Measurements from ENCODE around the gene OR6N2.

OR6N2 gene

DNA sequence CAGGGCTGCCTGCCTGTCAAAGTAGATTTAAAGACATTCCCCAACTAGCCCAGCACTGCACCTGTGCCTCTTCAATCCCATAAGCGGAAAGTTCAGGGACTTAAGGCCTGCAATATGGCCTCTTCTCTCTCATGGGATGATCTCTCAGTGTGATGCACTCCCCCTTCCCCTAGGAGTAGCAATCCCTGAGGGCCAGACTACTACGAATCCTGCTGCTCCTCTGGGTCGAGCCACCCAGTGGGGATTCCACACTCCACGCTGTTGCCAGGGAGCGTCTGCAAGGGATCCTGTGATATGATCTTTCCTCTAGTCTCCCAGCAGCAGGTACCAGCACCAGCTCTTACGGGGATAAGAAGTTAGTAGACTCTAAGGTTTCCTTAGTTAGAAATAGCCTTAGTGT, 13.2 kb upstream of the OR6N2 start:
- TF ChIP-seq, protein P1, sequence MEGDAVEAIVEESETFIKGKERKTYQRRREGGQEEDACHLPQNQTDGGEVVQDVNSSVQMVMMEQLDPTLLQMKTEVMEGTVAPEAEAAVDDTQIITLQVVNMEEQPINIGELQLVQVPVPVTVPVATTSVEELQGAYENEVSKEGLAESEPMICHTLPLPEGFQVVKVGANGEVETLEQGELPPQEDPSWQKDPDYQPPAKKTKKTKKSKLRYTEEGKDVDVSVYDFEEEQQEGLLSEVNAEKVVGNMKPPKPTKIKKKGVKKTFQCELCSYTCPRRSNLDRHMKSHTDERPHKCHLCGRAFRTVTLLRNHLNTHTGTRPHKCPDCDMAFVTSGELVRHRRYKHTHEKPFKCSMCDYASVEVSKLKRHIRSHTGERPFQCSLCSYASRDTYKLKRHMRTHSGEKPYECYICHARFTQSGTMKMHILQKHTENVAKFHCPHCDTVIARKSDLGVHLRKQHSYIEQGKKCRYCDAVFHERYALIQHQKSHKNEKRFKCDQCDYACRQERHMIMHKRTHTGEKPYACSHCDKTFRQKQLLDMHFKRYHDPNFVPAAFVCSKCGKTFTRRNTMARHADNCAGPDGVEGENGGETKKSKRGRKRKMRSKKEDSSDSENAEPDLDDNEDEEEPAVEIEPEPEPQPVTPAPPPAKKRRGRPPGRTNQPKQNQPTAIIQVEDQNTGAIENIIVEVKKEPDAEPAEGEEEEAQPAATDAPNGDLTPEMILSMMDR (IDR thresholded peaks at IDR 0.05; ENCODE audit: low read depth, low read length, missing control alignments), result no peak
- no peak overlapping the region for H3K4me3 ChIP-seq (ENCODE audit: low read depth, low read length)
- no peak for DNase-seq (ENCODE audit: low read depth)
- in situ Hi-C loops (cut with HindIII; ENCODE audit: low sequenced_read_pairs), result no loop called here

DNA sequence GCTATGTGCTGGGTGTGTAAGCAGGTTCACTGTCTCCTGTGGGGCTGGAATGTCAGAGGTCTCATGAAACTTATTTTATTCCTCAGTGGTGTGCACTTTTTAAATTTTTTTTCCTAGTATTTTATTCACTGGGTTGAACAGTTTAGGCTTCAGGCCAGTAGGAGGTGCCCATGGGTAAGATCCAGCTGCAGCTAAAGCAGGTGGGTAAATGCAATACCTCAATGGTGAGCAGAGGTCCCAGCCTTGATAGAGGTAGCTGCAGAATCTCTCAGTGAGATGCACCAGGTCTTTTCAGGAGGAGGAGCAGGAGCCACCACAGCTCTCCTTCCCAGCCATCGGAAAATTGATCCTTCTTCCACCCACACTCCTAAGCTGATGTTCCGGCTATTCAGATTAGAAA, 12.6 kb upstream of the OR6N2 start:
- DNase-seq (ENCODE audit: low read depth), result no peak
- TF ChIP-seq, protein P1 (IDR thresholded peaks at IDR 0.05; ENCODE audit: low read depth, low read length, missing control alignments), result no peak

GRCh38 chr1:158771950-158772866, 8.8 kb downstream of the OR6N2 start, which contains the start of gene OR6N1:
TSS of gene OR6N1 (minus strand) at chr1:158772195. CDS start at chr1:158766682, 5,513 bp downstream.
- TF ChIP-seq, protein P1 (IDR thresholded peaks at IDR 0.05; ENCODE audit: low read depth, low read length, missing control alignments), result no peak
- in situ Hi-C loops (cut with HindIII; ENCODE audit: low sequenced_read_pairs), result no loop called here
- no peak within 1 kb of the TSS for H3K4me3 ChIP-seq (ENCODE audit: low read depth, low read length)
- no peak for DNase-seq (ENCODE audit: low read depth)

More for the DNA sequence above, 12.6 kb upstream of the OR6N2 start:
- no peak overlapping the region for H3K4me3 ChIP-seq (ENCODE audit: low read depth, low read length)
- in situ Hi-C loops (cut with HindIII; ENCODE audit: low sequenced_read_pairs), result no loop called here

- in situ Hi-C loops (cut with HindIII; ENCODE audit: low sequenced_read_pairs), result no loop called here
- TF ChIP-seq, protein P1 (IDR thresholded peaks at IDR 0.05; ENCODE audit: low read depth, low read length, missing control alignments), result no peak
Observed at GRCh38 chr1:158754420-158754819, 26.6 kb downstream of the OR6N2 start, which contains the start of gene OR6K6. TSS of gene OR6K6 (plus strand) at chr1:158754720. CDS start at chr1:158754888, 168 bp downstream.

DNA sequence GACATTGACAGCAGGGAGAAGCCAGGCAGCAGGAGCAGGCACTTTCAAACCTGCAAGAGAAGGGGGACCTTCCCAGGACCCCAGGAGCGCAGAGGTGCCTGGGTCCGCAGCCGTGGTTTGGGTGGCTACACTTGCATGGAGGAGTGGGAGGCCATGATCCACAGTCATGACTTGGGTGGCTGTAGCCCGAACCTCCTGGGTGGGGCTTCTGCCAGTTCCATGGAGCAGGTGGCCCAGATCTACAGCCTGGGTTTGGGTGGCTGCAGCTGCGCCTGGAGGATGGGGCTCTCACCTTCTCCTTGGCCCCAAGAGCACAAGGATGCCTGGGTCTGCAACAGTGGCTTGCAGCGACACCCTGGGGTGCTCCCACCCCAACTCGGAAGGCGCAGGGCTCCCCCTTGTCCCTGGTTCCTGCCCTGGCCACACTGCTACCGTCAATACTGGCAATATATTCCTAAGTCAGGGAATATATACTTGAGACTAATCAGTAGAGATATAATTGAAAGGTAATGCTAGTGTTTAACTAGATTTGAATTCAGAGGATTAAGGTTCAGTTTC, 28.8 kb downstream of the OR6N2 start:
- no peak overlapping the region for H3K4me3 ChIP-seq (ENCODE audit: low read depth, low read length)
- TF ChIP-seq, protein P1 (IDR thresholded peaks at IDR 0.05; ENCODE audit: low read depth, low read length, missing control alignments), result no peak
- in situ Hi-C loops (cut with HindIII; ENCODE audit: low sequenced_read_pairs), result no loop called here
- no peak for DNase-seq (ENCODE audit: low read depth)

More at GRCh38 chr1:158754420-158754819, 26.6 kb downstream of the OR6N2 start, which contains the start of gene OR6K6:
- DNase-seq (ENCODE audit: low read depth), result no peak
- no peak within 1 kb of the TSS for H3K4me3 ChIP-seq (ENCODE audit: low read depth, low read length)

GRCh38 chr1:158735848-158736247, 45.2 kb downstream of the OR6N2 start:
- TF ChIP-seq, protein P1 (IDR thresholded peaks at IDR 0.05; ENCODE audit: low read depth, low read length, missing control alignments), result no peak
- in situ Hi-C loops (cut with HindIII; ENCODE audit: low sequenced_read_pairs), result no loop called here
- H3K4me3 ChIP-seq (ENCODE audit: low read depth, low read length), result no peak overlapping the region
- no peak for DNase-seq (ENCODE audit: low read depth)

All from astrocyte of the cerebellum (primary cell).